HEK293T (cell line): ENCODE measurements around the gene TRPV3.
"Not testable (repeated sequence)": the region's sequence is repeated elsewhere in the genome, so short reads cannot be mapped to it uniquely, and the experiment has no call there.

Experiments
- CTCF ChIA-PET: fragments of 350-600 bp; formaldehyde crosslinking; extraction: SDS; loops from one replicate; lab custom pipeline; 2021; ENCODE audit warnings: antibody characterized with exemption, inconsistent platforms; lab: Yijun Ruan, JAX
- POLR2A ChIA-PET: fragments of 350-600 bp; formaldehyde crosslinking; extraction: SDS; loops from one replicate; lab custom pipeline; 2020; ENCODE audit warnings: antibody characterized with exemption, inconsistent platforms; lab: Yijun Ruan, JAX
- DNase-seq: peaks from one replicate; pipeline ENCODE4 v3.0.0; 2012; ENCODE audit warnings: mixed read lengths; ENCODE audit errors: extremely low spot score
- ARNT ChIP-seq: fragments of 450-650 bp; IDR thresholded peaks from 2 replicates; pipeline ENCODE4 v1.6.1; 2017; ENCODE audit warnings: mild to moderate bottlenecking
- BHLHE40 ChIP-seq: fragments of 450-650 bp; IDR thresholded peaks from 2 replicates; pipeline ENCODE4 v1.6.1; 2016; ENCODE audit warnings: mild to moderate bottlenecking, moderate library complexity, borderline replicate concordance
- CTBP1 ChIP-seq: fragments of 450-650 bp; IDR thresholded peaks from 2 replicates; pipeline ENCODE4 v1.6.1; 2016; ENCODE audit warnings: borderline replicate concordance
- ELF4 ChIP-seq: fragments of 450-650 bp; IDR thresholded peaks from 2 replicates; pipeline ENCODE4 v1.6.1; 2017; ENCODE audit warnings: antibody characterized with exemption
- FOXA1 ChIP-seq: fragments of 450-650 bp; IDR thresholded peaks from 2 replicates; pipeline ENCODE4 v1.6.1; 2016; ENCODE audit warnings: mild to moderate bottlenecking
- FOXK2 ChIP-seq: fragments of 450-650 bp; IDR thresholded peaks from 2 replicates; pipeline ENCODE4 v1.6.1; 2016; ENCODE audit warnings: mild to moderate bottlenecking
- FOXM1 ChIP-seq: fragments of 450-650 bp; IDR thresholded peaks from 2 replicates; pipeline ENCODE4 v1.6.1; 2017; ENCODE audit warnings: mild to moderate bottlenecking, borderline replicate concordance
- HDGF ChIP-seq: fragments of 450-650 bp; IDR thresholded peaks from 2 replicates; pipeline ENCODE4 v1.6.1; 2017; ENCODE audit warnings: antibody characterized with exemption, borderline replicate concordance
- L3MBTL2 ChIP-seq: fragments of 450-650 bp; conservative IDR thresholded peaks from 2 replicates; pipeline ENCODE4 v1.6.1; 2016; ENCODE audit warnings: mild to moderate bottlenecking
- LEF1 ChIP-seq: fragments of 450-650 bp; IDR thresholded peaks from 2 replicates; pipeline ENCODE4 v1.6.1; 2017; ENCODE audit warnings: mild to moderate bottlenecking, borderline replicate concordance
- NFRKB ChIP-seq: fragments of 450-650 bp; IDR thresholded peaks from 2 replicates; pipeline ENCODE4 v1.6.1; 2016; ENCODE audit warnings: mild to moderate bottlenecking, moderate library complexity
- PKNOX1 ChIP-seq: fragments of 450-650 bp; IDR thresholded peaks from 2 replicates; pipeline ENCODE4 v1.6.1; 2016
- SP1 ChIP-seq: fragments of 450-650 bp; IDR thresholded peaks from 2 replicates; pipeline ENCODE4 v1.6.1; 2017
- SUZ12 ChIP-seq: fragments of 450-650 bp; IDR thresholded peaks from 2 replicates; pipeline ENCODE4 v1.6.1; 2016; ENCODE audit warnings: mild to moderate bottlenecking
- TARDBP ChIP-seq: fragments of 450-650 bp; IDR thresholded peaks from 2 replicates; pipeline ENCODE4 v1.6.1; 2016
- ZNF384 ChIP-seq: fragments of 450-650 bp; IDR thresholded peaks from 2 replicates; pipeline ENCODE4 v1.6.1; 2016

Gene TRPV3

GRCh38 chr17:3566551-3566950 lies 8.9 kb upstream of the TRPV3 start:
- TF ChIP-seq CTBP1 (no peak), ELF4 (no peak), TARDBP (no peak), PKNOX1 (no peak)
- DNase-seq, result no peak
- ChIA-PET POLR2A (no interaction called here), CTCF (no interaction called here)

GRCh38 chr17:3565143-3565542 lies 7.5 kb upstream of the TRPV3 start:
- no peak for TF ChIP-seq CTBP1
- no peak for TF ChIP-seq FOXK2
- no peak for TF ChIP-seq ELF4
- TF ChIP-seq TARDBP, result no peak
- no peak for TF ChIP-seq SUZ12
- TF ChIP-seq SP1, result no peak
- TF ChIP-seq FOXM1, result no peak
- no peak for TF ChIP-seq L3MBTL2
- no peak for TF ChIP-seq ZNF384
- TF ChIP-seq ARNT, result no peak
- no peak for TF ChIP-seq BHLHE40
- no peak for TF ChIP-seq NFRKB
- no peak for TF ChIP-seq FOXA1
- TF ChIP-seq HDGF, result no peak
- POLR2A ChIA-PET, result no interaction called here
- no peak for DNase-seq
- CTCF ChIA-PET, result no interaction called here

- CTCF ChIA-PET, POLR2A ChIA-PET, DNase-seq: not testable (repeated sequence)
These were observed 6.6 kb upstream of the TRPV3 start for GRCh38 chr17:3564241-3564640.

GRCh38 chr17:3559270-3559645 lies 1.6 kb upstream of the TRPV3 start:
- DNase-seq, result no peak
- CTCF ChIA-PET, result no interaction called here
- TF ChIP-seq FOXA1 (no peak), ELF4 (no peak), LEF1 (no peak), NFRKB (no peak), HDGF (no peak), SP1 (no peak), ZNF384 (no peak), TARDBP (no peak), L3MBTL2 (no peak), BHLHE40 (no peak), SUZ12 (no peak), CTBP1 (no peak), PKNOX1 (no peak), FOXM1 (no peak), FOXK2 (no peak), ARNT (no peak)
- POLR2A ChIA-PET, result no interaction called here

- DNase-seq, result no peak
- POLR2A ChIA-PET, result no interaction called here
- TF ChIP-seq L3MBTL2 (no peak), FOXM1 (no peak), BHLHE40 (no peak), ARNT (no peak), TARDBP (no peak), ZNF384 (no peak), HDGF (no peak), NFRKB (no peak), SP1 (no peak), FOXK2 (no peak), SUZ12 (no peak), CTBP1 (no peak), ELF4 (no peak), PKNOX1 (no peak), FOXA1 (no peak), LEF1 (no peak)
- CTCF ChIA-PET, result no interaction called here
These were observed 1.1 kb upstream of the TRPV3 start for GRCh38 chr17:3558603-3559269.

- ChIA-PET POLR2A (no interaction called here), CTCF (no interaction called here)
- no peak for DNase-seq
- no peak for TF ChIP-seq FOXA1
- TF ChIP-seq ZNF384, result no peak
- no peak for TF ChIP-seq SP1
- TF ChIP-seq ARNT, result no peak
- TF ChIP-seq FOXK2, result no peak
- TF ChIP-seq PKNOX1, result no peak
- no peak for TF ChIP-seq ELF4
- TF ChIP-seq FOXM1, result no peak
- TF ChIP-seq TARDBP, result no peak
- no peak for TF ChIP-seq LEF1
- TF ChIP-seq SUZ12, result no peak
These were observed 470 bp downstream of the TRPV3 start for GRCh38 chr17:3556916-3557767.
